Neural progenitor cell (in vitro differentiated cells): ENCODE results near the gene PEPD. TPM values are rescaled to one million over a fixed set of nuclear protein-coding genes. Genes with fewer than 3 reads are reported as not detected.

ENCODE experiments used
- DNase-seq: peaks from one replicate; pipeline ENCODE4 v3.0.0-alpha.2; 2016; ENCODE audit warnings: low spot score
- H2AFZ ChIP-seq: fragments of 200-600 bp; sonication (generic); replicated peaks from 2 replicates; pipeline ENCODE4 v1.6.1; 2016; ENCODE audit warnings: antibody characterized with exemption
- H3F3A ChIP-seq: fragments of 200-600 bp; sonication (generic); 2 replicates; pipeline ENCODE4 v1.6.1; 2016; ENCODE audit warnings: antibody characterized with exemption, low read depth
- H3K27ac ChIP-seq: fragments of 200-600 bp; sonication (generic); 2 replicates; pipeline ENCODE4 v1.5.1; 2016; ENCODE audit warnings: mild to moderate bottlenecking
- H3K27me3 ChIP-seq: fragments of 200-600 bp; sonication (generic); 2 replicates; pipeline ENCODE4 v1.6.1; 2016; ENCODE audit warnings: mild to moderate bottlenecking, moderate library complexity
- H3K36me3 ChIP-seq: fragments of 200-600 bp; sonication (generic); 2 replicates; pipeline ENCODE4 v1.5.1; 2016
- H3K4me1 ChIP-seq: fragments of 200-600 bp; sonication (generic); 2 replicates; pipeline ENCODE4 v1.6.1; 2016; ENCODE audit warnings: mixed run types
- H3K4me2 ChIP-seq: fragments of 200-600 bp; sonication (generic); 2 replicates; pipeline ENCODE4 v1.6.1; 2016
- H3K4me3 ChIP-seq: fragments of 200-600 bp; sonication (generic); 2 replicates; pipeline ENCODE4 v1.5.1; 2016
- H3K79me2 ChIP-seq: fragments of 200-600 bp; sonication (generic); 2 replicates; pipeline ENCODE4 v1.6.1; 2016; ENCODE audit warnings: low read depth
- H3K9ac ChIP-seq: fragments of 200-600 bp; sonication (generic); 2 replicates; pipeline ENCODE4 v1.6.1; 2016
- H3K9me3 ChIP-seq: fragments of 200-600 bp; sonication (generic); 2 replicates; pipeline ENCODE4 v1.5.1; 2016; ENCODE audit warnings: low read depth
- H4K20me1 ChIP-seq: fragments of 200-600 bp; sonication (generic); 2 replicates; pipeline ENCODE4 v1.6.1; 2016; ENCODE audit warnings: low read depth
- H3K27ac Mint-ChIP-seq: 3 replicates; pipeline ENCODE4 v1.8.0; 2021; ENCODE audit warnings: mixed read lengths
- H3K27me3 Mint-ChIP-seq: 2 replicates; pipeline ENCODE4 v1.8.0; 2022; ENCODE audit warnings: low read depth, mild to moderate bottlenecking, inconsistent platforms, moderate library complexity, mixed read lengths; ENCODE audit not compliant: insufficient read depth
- H3K36me3 Mint-ChIP-seq: 3 replicates; pipeline ENCODE4 v1.8.0; 2021; ENCODE audit warnings: mixed read lengths
- H3K4me1 Mint-ChIP-seq: 3 replicates; pipeline ENCODE4 v1.8.0; 2021; ENCODE audit warnings: mixed read lengths
- H3K4me3 Mint-ChIP-seq: 3 replicates; pipeline ENCODE4 v1.8.0; 2021; ENCODE audit warnings: mild to moderate bottlenecking, moderate library complexity, mixed read lengths
- H3K9me3 Mint-ChIP-seq: 3 replicates; pipeline ENCODE4 v1.8.0; 2020; ENCODE audit warnings: mixed read lengths
- EZH2 ChIP-seq: fragments of 200-600 bp; sonication (generic); IDR thresholded peaks from 2 replicates; pipeline ENCODE4 v1.6.1; 2017; ENCODE audit warnings: antibody characterized with exemption, mild to moderate bottlenecking, moderate library complexity
- EZH2phosphoT487 ChIP-seq: fragments of 200-600 bp; sonication (generic); IDR thresholded peaks from 2 replicates; pipeline ENCODE4 v1.6.1; 2017; ENCODE audit warnings: antibody characterized with exemption
- total RNA-seq: library from RNA; depleted of rRNA; stranded (reverse); fragments of >200 nt; gene quantifications from 2 replicates; pipeline ENCODE4 v1.2.3, GENCODE V29; 2015; ENCODE audit warnings: low replicate concordance
- TF ChIP-seq, protein P1 (sequence below): fragments of 200-600 bp; sonication (generic); IDR thresholded peaks from 2 replicates; pipeline ENCODE4 v1.5.1; 2017; ENCODE audit warnings: antibody characterized with exemption, mild to moderate bottlenecking

The PEPD gene
- total RNA-seq, 1 donor from 2014 or later: 47.0 TPM

DNA sequence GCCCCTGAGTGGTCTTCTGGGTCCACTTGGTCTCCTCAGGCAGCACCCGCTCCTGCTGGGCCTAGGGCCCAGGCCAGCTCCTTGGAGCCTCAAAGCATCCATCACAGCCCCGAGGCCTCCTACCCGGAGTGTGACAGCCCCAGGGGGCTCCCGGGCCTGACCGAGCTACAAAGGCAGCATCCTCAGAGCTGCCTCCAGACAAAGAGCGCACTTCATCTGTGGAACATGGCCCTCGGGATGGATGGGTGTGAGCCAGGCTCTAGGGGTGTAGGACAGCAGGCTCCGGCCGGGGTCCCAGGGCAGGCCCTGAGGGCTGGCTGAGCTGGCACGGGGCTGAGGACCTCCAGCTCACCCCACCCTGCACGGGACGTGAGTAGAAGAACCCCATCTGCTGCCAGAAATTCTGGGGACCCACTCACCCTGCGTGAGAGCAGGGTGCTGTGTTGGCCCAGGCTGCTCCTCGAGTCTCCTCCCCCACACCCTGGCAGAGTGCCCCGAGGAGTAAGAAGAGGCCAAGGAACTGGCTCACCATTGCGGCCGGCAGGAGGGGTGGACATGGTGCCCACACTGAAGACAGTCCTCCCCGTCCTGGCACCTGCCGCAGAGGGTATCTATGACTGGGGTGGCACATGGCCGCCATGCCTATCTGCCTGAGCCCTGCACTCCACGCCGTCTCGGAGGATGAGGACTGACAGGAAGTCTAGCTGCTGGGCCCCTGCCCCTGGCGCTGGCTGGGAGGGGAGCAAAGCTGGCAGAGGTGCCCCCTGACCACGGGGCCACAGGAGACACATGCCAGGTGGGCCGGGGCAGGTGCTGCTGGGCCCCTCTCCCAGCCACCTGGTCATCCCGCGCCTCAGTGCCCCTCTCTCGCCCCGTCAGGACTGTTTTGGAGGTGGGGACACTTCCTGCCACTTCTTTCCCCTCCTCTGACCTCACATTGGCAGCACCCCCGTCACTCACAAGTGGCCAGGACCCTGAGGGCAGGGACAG lies 125.7 kb downstream of the PEPD start:
- peaks cover 11% of the 10 kb centered on the region for H3K4me1 Mint-ChIP-seq
- Histone ChIP-seq H3K27me3 (no peaks in the 10 kb centered on the region), H3K4me3 (no peak overlapping the region), H3K79me2 (no peaks in the 10 kb centered on the region), H4K20me1 (peaks cover 45% of the 10 kb centered on the region), H3K36me3 (no peaks in the 10 kb centered on the region), H3K9ac (no peak overlapping the region), H3K9me3 (no peaks in the 10 kb centered on the region), H3K27ac (no peak overlapping the region), H3K4me1 (no peaks in the 10 kb centered on the region), H2AFZ (no peak overlapping the region), H3F3A (no peaks in the 10 kb centered on the region), H3K4me2 (no peak overlapping the region)
- TF ChIP-seq EZH2 (no peak), EZH2phosphoT487 (no peak)
- TF ChIP-seq, protein P1, sequence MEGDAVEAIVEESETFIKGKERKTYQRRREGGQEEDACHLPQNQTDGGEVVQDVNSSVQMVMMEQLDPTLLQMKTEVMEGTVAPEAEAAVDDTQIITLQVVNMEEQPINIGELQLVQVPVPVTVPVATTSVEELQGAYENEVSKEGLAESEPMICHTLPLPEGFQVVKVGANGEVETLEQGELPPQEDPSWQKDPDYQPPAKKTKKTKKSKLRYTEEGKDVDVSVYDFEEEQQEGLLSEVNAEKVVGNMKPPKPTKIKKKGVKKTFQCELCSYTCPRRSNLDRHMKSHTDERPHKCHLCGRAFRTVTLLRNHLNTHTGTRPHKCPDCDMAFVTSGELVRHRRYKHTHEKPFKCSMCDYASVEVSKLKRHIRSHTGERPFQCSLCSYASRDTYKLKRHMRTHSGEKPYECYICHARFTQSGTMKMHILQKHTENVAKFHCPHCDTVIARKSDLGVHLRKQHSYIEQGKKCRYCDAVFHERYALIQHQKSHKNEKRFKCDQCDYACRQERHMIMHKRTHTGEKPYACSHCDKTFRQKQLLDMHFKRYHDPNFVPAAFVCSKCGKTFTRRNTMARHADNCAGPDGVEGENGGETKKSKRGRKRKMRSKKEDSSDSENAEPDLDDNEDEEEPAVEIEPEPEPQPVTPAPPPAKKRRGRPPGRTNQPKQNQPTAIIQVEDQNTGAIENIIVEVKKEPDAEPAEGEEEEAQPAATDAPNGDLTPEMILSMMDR: no peak
- no peak overlapping the region for H3K27ac Mint-ChIP-seq
- no peak for DNase-seq
- no peaks in the 10 kb centered on the region for H3K9me3 Mint-ChIP-seq
- H3K36me3 Mint-ChIP-seq: no peaks in the 10 kb centered on the region
- H3K4me3 Mint-ChIP-seq: no peak overlapping the region
- H3K27me3 Mint-ChIP-seq: peaks cover 2% of the 10 kb centered on the region

GRCh38 chr19:33394723-33395560 lies 126.6 kb downstream of the PEPD start:
- Mint-ChIP-seq H3K9me3 (no peaks in the 10 kb centered on the region), H3K4me1 (peaks cover 7% of the 10 kb centered on the region), H3K27ac (no peak overlapping the region), H3K27me3 (peaks cover 2% of the 10 kb centered on the region), H3K36me3 (no peaks in the 10 kb centered on the region), H3K4me3 (no peak overlapping the region)
- no peaks in the 10 kb centered on the region for H3K4me1 ChIP-seq
- H3K27ac ChIP-seq: no peak overlapping the region
- DNase-seq: no peak
- H3K36me3 ChIP-seq: no peaks in the 10 kb centered on the region
- H3K9me3 ChIP-seq: no peaks in the 10 kb centered on the region
- no peaks in the 10 kb centered on the region for H3K79me2 ChIP-seq
- H3F3A ChIP-seq: no peaks in the 10 kb centered on the region
- TF ChIP-seq EZH2phosphoT487: no peak
- no peak for TF ChIP-seq EZH2
- TF ChIP-seq, protein P1: no peak
- no peak overlapping the region for H3K9ac ChIP-seq
- H3K4me2 ChIP-seq: no peak overlapping the region
- H4K20me1 ChIP-seq: peaks cover 49% of the 10 kb centered on the region
- H2AFZ ChIP-seq: no peak overlapping the region
- no peak overlapping the region for H3K4me3 ChIP-seq
- H3K27me3 ChIP-seq: no peaks in the 10 kb centered on the region

- no peak overlapping the region for H3K4me2 ChIP-seq
- H4K20me1 ChIP-seq: peaks cover 54% of the 10 kb centered on the region
- no peak overlapping the region for H3K4me3 ChIP-seq
- no peaks in the 10 kb centered on the region for H3F3A ChIP-seq
- Mint-ChIP-seq H3K4me1 (peaks cover 7% of the 10 kb centered on the region), H3K27me3 (no peaks in the 10 kb centered on the region), H3K4me3 (no peak overlapping the region), H3K9me3 (no peaks in the 10 kb centered on the region), H3K36me3 (no peaks in the 10 kb centered on the region), H3K27ac (no peak overlapping the region)
- H3K27ac ChIP-seq: no peak overlapping the region
- DNase-seq: no peak
- H3K36me3 ChIP-seq: no peaks in the 10 kb centered on the region
- TF ChIP-seq EZH2phosphoT487 (no peak), EZH2 (no peak)
- TF ChIP-seq, protein P1: no peak
- H2AFZ ChIP-seq: no peak overlapping the region
- H3K79me2 ChIP-seq: no peaks in the 10 kb centered on the region
- H3K9me3 ChIP-seq: no peaks in the 10 kb centered on the region
- no peaks in the 10 kb centered on the region for H3K27me3 ChIP-seq
- H3K4me1 ChIP-seq: no peaks in the 10 kb centered on the region
- no peak overlapping the region for H3K9ac ChIP-seq
These were observed 127.4 kb downstream of the PEPD start for GRCh38 chr19:33394006-33394722.
